ENCODE results near the gene GJD3.

DNA sequence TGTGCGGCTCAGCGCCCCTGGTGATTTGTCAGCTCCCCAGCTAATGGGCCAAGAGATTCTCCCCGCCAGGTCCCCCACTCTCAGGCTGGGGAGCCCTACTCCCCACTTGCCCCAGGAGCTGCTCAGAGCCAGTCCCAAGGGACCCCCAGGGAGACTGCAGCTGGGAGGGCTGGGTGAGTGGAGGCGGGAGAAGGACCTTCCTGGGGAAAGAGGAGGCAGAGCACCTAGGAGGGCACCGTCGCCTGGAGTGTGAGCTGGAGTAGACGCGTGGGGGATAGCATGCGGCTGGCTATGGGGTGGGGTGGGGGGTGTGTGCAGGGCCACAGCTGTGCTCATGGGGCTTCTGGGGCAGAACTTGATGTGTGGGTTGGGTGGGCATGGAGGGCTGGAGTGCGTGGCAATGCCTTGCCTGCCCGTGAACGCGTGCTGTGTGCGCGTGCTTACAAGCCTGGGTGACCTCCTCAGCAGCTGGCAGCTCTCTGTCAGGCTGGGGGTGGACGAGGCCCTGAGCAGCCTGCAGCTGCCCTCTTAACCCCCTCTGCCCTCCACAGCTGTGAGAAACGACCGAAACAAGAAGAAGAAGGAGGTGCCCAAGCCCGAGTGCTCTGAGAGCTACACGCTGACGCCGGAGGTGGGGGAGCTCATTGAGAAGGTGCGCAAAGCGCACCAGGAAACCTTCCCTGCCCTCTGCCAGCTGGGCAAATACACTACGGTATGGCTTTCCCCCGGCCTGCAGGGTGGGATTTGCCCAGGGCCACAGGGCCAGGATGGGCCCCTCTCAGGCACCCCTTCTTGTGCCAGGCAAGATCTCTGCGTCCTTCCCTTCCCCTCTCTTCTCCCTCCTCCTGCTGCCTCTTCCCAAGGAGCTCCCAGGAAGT lies 12.9 kb downstream of the GJD3 start:
- no peak for TF ChIP-seq POLR2A (IDR thresholded peaks at IDR 0.05)
- TF ChIP-seq, protein P1, sequence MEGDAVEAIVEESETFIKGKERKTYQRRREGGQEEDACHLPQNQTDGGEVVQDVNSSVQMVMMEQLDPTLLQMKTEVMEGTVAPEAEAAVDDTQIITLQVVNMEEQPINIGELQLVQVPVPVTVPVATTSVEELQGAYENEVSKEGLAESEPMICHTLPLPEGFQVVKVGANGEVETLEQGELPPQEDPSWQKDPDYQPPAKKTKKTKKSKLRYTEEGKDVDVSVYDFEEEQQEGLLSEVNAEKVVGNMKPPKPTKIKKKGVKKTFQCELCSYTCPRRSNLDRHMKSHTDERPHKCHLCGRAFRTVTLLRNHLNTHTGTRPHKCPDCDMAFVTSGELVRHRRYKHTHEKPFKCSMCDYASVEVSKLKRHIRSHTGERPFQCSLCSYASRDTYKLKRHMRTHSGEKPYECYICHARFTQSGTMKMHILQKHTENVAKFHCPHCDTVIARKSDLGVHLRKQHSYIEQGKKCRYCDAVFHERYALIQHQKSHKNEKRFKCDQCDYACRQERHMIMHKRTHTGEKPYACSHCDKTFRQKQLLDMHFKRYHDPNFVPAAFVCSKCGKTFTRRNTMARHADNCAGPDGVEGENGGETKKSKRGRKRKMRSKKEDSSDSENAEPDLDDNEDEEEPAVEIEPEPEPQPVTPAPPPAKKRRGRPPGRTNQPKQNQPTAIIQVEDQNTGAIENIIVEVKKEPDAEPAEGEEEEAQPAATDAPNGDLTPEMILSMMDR (IDR thresholded peaks at IDR 0.05), result no peak

Data from thyroid gland (tissue), 4 donors.